HG03060 (cell line): ENCODE data around the gene RIPPLY2.
"Not testable (repeated sequence)": the region's sequence is repeated elsewhere in the genome, so short reads cannot be mapped to it uniquely, and the experiment has no call there.

Experiments used
- ATAC-seq: cut with Tn5 transposase; IDR thresholded peaks from one replicate; pipeline ENCODE4 v1.9.1; 2021; ENCODE audit warnings: low read depth, moderate number of reproducible peaks; ENCODE audit not compliant: unreplicated experiment

The RIPPLY2 gene, protein sequence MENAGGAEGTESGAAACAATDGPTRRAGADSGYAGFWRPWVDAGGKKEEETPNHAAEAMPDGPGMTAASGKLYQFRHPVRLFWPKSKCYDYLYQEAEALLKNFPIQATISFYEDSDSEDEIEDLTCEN

DNA sequence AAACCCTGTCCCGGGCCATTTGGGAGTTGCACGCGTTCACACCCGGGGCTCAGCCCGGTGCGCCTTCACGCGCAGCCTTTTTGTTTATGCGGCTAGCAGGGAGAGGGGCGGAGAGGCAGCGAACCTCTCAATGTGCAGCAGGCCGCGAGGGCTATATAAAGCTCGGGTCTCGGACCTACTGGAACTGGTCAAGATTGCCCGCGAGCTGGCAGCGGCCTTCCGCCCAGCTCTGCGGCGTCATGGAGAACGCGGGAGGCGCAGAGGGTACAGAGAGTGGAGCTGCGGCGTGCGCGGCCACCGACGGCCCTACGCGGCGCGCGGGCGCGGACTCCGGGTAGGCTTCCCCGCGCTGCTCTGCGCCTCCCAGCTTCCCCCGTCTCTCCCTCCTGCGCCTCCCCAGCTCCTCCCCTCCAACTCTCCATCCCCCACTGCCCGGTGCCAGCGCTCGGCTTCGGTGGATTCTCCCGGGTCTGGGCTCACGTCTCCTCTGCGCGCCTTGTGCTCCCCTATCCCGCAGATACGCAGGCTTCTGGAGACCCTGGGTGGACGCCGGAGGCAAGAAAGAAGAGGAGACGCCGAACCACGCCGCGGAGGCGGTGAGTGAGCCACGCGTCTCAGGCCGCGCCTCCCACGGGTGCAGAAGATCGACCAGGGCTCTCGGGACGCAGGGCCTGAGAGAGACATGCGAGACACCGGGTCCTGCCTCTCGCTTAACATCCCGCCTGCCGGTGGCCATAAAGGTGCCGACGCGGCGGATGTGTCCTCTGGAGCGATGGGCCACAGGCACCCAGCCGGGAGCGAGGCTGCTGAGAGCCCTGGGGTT, at the start of gene RIPPLY2:
RIPPLY2 (plus strand) TSS at position 183 of the 823 bp plus-strand sequence; CDS start at position 240, 57 bp downstream.
- ATAC-seq: no peak

DNA sequence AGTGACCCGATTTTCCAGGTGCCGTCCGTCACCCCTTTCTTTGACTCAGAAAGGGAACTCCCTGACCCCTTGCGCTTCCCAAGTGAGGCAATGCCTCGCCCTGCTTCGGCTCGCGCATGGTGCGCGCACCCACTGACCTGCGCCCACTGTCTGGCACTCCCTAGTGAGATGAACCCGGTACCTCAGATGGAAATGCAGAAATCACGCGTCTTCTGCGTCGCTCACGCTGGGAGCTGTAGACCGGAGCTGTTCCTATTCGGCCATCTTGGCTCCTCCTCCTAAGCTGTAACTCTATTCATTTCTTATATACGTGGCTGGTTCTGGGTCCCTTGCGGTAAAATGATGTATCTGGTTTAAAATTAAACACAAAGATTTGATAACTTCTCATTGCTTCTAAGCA, 49.7 kb upstream of the RIPPLY2 start:
- not testable (repeated sequence) for ATAC-seq

DNA sequence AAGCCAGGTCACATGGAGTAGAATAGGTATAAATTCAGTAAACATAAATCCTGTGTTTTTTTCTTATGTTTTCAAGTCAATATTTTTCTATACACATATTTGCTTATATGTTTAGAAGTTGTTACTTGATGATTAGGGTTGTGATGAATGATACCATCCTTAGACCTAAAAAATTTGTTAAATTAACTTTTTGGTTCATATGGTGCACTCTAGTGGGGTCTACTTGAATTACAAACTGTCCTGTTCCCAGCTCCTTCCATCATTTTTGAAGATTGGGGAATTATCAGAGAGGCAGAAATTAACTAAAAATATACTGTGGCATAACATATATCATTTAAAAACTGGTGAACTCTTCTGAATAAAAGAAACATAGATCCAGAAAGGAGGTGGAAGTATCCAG, 48.3 kb upstream of the RIPPLY2 start:
- no peak for ATAC-seq

DNA sequence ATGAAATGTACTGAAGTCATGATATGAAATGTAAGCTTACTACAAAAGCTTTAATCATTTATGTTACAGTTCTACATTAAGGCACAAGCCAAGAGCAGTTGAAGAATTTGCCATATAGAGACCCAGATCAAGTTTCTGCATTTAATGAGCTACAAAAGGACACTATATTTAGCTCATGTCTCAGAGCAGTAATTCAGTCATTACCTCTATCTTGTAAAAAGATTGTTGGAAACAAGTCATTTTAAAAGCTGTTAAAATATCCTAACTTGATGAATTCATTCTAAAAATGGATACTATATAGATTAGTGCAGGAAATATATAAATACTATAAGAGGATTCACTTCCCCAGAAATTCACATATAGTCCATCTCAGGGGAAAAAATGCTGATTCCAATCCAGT, 45.2 kb upstream of the RIPPLY2 start:
- no peak for ATAC-seq

DNA sequence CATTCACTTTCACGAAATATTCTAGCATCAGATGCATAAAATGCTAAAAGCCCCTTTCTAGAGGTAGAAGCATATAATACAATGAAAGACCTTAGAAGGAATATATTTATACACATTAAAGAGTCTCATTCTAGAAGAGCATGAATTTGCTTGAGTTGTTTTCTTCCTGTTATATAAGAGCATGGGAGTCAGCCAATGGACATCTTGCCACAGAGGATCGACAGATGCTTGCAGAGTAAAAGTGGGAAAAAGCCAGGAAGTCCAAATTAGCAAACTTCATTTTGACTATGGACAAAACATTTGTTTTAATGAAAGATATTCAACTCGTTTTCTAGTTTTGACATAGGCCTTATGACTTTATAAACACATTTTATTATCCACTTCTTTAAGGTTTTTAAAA, 44.2 kb upstream of the RIPPLY2 start:
- no peak for ATAC-seq

DNA sequence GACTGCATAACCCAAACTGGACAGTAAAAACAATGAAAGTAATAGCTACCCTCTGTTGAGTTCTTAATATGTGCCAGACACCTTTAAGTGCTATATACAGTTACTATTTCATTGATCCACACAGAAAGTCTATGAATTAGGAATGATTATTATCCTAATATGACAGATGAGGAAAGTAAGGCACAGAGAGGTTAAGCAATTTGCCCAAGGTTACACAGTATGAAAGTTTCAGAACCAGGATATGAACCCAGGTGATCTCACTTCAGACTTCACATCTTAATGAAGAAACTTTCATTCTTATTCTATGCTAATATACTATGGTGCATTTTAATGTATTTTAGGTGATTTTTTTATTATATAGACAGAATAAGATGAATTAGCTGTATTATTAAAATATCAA, 40.6 kb upstream of the RIPPLY2 start:
- ATAC-seq: no peak

DNA sequence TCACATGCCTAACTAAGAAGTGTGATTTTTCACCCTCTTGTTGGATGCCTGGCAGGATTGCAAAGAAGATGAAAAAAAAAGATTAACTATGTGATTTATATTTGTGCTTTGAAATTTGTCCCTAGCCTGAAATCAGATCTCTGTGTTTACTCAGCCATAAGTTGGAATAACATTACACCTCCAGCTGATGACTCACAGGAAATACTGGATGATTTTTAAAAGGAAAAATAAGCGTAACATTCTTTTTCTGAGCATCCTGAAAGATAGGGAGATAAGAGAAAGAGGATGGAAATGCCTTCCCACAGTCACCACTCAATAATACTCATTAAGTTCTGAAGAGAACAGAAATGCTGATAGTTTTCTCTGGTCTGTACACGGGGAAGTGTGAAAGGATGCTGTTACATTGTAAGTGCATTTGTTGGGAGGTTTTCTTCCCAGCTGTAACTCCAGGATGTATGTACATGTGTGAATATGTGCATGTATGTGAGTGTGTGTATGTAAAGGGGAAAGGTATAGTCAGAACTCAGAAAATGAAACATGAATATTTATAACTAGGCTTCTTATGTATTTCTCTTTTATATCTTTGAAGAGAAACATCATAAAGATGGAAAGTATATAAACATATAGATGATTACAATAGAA, 37.4 kb upstream of the RIPPLY2 start:
- ATAC-seq: no peak

DNA sequence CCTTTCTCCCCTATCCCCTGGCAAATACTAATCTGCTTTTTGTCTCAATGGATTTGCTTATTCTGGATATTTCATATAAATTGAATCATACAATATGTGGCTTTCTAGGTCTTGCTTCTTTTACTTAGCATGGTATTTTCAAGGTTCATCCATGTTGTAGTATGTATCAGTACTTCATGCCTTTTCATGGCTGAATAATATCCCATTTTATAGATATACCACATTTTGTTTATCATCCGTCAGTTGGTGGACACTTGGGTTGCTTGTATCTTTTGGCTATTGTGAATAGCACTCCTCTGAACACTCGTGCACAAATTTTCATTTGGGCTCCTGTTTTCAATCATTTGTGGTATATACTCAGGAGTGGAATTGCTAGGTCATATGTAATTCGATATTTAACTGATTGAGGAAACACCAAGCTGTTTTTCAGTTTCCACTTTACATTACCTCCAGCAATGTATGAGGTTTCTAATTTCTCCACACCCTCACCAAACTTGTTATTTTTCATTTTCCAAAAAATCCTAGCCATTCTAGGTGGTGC, 30.5 kb upstream of the RIPPLY2 start:
- ATAC-seq: no peak

DNA sequence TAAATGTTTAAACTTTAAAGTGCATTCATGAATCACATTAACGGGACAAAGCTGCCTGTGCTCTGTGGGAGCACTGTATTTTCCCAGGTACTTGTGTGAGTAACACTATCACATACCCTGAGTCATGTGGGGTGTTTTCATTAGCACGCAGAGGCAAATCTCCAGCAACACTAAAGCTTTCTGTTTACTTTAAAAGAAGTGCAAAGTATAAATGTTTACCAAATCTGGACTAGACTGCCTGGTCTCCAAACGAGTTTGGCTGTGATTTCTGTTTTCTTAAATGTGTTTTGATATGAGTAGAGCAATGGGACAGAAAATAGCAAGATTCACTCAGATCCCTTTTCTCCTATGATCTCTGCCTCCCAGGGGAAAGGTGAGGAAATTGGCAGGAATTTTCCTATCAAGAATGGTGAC, 28.8 kb upstream of the RIPPLY2 start:
- ATAC-seq: no peak

DNA sequence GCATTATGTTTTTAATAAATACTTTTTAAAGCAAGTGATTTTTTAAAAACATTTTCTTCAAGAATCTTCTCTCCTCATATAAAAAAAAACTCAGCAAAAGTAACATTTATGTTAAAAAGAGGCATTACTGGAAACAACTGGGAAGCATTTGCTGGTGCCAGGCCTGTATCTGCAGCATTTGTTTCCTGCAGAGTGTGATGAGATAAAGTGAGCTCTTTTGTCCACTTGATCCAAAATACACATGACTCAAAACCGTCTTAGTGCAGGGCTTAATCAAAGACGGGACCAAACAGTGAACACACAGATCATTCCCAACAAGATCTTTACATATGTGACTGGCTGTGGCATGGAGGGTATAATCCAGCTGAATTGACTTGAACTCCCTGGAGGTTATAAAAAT, 28.3 kb upstream of the RIPPLY2 start:
- no peak for ATAC-seq

DNA sequence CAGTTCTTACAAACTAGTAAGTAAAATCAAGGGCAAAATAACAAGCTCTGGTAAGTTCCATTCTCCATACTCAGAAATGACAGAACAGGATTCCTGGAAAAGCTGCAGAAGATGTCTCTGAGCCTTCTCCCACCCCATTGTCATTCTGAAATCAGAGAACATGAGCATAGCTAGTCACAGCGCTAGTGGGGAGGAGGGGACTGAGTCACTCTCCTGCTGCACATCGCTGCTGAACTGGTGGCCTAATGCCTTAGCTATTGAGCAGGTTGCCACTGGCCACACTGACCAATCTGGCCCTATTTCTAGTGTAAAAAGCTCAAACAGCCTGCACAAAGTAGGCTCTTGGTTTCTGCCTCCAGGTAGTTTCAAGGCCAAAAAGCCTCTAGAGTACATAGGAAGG, 26.1 kb upstream of the RIPPLY2 start:
- no peak for ATAC-seq

DNA sequence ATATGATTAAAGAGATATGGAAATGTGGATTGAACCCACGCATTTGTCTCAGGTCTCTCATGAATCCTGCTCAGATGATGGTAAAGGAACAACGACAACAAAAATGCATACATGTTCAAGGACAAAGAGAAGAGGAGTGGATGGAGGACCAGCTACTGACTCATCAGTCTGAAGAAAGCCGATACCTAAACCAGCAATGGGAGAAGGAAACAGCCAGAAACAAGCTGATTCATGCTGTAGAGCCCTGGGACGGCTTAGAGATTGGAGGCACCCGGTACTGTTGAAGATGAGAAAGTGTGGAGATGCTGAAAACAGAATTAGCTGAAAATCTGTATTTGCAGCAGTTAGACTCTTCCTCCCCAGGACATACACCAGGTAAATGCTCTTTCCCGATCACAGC, 14.4 kb upstream of the RIPPLY2 start:
- no peak for ATAC-seq

DNA sequence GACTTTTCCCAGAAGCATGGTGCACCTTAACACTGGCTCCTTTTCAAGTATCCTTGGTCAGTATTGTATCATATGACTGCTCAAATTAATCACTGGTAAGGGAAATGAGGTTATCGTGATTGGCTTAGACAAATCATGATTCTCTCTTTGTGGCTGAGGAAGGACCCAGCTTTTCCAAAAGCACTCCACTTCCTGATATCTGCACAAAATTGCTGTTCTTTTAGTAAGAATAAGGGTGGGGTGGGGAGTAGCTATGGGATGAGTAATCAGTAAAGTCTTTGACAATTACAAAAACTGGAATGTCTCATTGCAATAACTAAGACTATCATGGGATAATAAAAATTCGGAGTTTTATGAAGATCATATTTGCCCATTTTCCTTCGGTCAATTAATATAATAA, 9.0 kb upstream of the RIPPLY2 start:
- no peak for ATAC-seq

DNA sequence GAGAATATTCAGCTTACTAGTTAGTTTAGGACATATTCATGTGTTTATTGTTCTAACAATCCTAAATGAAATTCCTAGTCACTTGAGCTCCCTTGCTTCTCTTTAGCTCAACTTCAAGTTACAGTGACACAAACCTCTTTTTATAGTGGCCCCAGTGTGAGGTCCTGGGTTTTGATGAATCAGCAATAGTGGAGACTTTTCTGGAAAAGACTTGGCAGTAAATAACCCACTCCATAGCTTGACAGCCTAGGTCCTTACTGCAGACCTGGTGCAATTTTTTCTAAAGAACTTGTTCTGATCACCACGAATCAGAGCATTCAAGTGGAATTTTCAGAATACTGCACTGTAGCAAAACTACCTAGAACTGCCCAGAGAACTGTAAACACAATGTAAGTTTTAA, 6.9 kb upstream of the RIPPLY2 start:
- ATAC-seq: no peak

DNA sequence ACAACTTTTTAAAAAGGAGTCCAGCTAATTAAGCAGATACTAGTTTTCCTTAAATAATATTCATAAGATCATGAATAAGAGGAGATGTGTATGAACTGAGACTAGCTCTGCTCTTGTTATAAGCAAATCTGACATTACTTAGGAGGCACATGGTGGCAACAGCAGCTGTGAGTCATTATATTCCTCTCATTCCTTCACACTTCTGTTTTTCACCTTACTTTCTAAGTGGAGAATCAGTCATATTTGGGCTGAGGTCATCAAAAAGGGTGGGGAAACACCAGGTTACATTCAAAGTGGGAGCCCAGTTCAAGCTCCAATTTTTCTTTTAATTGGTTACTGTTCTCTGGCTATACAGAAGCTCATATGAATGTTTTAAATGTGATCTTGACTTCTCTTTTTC, 6.0 kb upstream of the RIPPLY2 start:
- peak; percentile 87 for ATAC-seq

DNA sequence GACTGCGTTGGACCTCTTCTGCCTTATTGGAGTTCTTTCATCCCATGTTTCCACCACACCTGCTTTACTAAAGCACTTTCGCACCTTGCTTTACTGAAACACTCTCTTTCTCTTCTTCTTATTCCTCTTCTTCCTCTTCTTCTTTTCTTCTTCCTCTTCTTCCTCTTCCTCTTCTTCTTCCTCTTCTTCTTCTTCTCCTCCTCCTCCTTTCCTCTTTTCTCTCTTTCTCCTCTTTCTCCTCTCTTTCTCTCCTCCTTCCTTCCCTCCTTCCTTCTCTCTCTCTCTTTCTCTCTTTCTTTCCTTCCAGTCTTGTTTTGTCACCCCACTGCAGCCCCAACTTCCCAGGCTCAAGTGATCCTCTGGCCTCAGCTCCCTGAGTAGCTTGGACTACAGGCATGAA, 4.0 kb upstream of the RIPPLY2 start:
- ATAC-seq: no peak

DNA sequence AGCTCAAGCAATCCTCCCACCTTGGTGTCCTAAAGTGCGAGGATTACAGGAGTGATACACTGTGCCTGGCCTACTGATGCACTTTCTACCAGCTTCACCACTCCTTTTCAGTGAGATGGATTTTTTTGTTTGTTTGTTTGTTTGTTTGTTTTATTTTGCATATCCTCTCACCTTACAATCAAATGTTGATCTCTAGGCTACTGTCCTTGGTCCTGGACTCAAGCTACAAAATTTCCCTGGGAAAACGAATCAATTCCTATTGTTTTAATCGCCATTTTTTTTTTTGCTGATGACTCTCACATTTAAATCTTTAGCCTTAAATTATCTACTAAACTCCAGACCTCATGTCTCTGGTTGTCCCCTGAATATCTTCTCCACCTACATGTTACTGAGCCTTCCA, 3.5 kb upstream of the RIPPLY2 start:
- ATAC-seq: no peak

DNA sequence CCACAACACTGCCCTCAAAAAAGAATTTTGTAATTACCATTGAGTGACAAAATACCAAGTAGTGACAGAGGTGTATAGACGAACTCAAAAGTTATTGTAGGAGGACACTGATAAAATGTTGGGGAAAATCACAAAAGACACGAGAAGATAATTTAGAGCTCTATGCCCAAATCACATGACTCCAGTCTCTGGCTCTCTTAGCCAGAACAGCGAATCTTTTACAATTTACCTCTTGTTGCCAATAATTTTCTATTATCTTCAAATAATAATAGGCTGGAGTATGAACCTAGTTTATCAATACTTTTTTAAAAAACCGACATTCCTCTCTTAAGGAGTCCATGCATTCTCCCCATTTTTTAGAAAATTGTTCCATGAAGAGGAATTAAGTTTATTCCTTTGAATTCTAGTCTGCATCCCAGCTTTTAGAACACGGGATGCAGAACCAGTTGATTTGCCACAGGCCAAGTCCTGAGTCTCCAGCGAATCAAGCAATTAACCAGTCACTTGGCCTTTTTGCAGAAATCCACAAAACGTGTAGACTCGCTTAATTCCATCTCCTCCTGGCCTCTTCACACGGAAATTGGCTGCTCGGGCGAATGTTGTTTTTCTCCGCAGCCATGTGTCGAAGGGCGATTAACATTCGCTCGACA, 507 bp upstream of the RIPPLY2 start:
- no peak for ATAC-seq

DNA sequence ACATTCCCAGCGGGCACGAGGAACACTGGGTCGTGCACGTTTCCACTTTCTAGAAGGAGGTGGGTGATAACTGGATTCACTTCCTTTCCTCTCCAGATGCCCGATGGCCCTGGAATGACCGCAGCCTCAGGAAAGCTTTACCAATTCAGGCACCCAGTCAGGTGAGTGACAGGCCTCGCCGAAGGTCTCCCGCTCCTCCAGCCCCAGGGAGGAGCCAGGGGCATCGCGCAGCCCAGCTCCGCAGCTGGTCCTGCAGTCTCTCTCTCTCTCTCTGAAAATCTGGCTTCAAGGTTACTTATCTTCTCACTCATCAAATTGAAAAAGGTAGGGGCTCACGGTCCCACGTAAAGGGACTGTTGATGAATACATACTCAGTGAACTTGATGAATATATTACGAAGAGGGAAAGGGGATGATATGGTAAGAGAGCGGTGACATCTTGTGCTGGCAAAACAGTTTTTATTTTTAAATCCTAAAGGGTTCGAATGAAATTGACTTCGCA, 891 bp downstream of the RIPPLY2 start:
- no peak for ATAC-seq

DNA sequence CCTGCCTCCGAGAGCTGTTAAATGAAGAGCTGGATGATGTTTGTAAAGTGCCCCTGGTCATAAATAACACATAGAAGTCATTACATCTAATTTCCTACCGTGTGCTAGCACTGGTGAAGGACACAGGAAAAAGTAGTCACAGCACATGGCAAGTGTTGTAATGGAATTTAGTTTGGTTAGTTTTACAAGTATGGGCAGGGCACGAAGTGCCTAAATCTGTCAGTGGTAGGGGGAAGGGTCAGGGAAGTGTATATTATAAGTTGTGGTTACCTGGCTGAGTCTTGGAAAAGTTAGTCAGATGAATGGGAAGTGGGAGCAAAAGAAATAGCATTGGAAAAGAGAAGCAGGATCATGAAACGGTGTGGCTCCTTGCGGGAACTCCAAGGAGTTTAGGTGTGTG, 1.6 kb downstream of the RIPPLY2 start:
- ATAC-seq: no peak
